NCI-H524 (cell line): Measurements from ENCODE around the gene INTS1.
A peak's percentile ranks its signal among the peaks of the same experiment; 100 is the strongest.
"Not testable (repeated sequence)": the region's sequence is repeated elsewhere in the genome, so short reads cannot be mapped to it uniquely, and the experiment has no call there.

ENCODE experiments used
- DNase-seq, 2 experiments: peaks; one replicate each; lab custom pipeline; 2025; lab: John Stamatoyannopoulos, UW

The INTS1 gene

GRCh38 chr7:1460821-1461645 lies 43.2 kb downstream of the INTS1 start:
- DNase-seq: no peak

DNA sequence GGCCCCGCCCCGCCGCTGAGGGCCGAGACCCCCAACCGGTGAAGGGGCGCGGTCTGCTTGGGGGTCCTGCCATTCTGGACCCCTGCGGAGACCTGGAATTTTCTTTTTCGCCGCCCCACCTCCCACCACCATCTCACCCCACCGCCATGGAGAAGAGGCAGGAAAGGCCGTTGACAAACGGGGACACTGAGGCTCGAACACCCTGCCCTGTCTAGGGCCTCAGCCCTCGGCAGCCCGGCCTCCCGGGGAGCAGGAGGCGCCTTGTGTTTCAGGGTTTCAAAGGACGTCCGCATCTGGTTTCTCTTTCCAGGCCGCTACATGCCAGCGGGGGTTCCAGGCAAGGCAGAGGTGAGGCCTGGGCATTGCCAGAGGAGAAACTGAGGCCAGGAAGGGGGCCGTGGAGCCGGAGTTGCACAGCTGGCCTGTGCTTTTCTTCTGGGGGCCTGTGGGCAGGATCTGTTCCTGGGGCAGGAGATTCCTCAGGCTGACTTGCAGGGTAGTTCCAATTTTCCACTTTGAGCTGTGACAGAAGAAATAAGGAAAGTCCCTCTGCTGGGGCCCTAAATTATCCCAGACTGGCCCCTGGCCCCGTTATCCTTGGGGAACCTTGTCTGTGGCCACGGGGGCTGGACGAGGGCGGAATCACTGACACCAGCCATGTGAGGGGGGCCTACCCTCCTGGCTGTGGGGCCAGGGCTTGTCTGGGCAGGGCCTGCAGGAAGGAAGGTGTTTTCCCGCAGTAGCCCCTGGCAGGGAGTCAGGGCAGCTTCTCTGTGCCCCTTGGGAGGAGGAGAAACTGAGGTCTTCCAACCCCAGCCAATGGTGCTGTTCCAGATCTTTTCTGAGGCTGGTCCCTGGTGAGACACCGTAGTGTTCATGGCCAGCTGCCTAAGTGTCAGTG lies 44.0 kb downstream of the INTS1 start:
- DNase-seq: no peak

DNA sequence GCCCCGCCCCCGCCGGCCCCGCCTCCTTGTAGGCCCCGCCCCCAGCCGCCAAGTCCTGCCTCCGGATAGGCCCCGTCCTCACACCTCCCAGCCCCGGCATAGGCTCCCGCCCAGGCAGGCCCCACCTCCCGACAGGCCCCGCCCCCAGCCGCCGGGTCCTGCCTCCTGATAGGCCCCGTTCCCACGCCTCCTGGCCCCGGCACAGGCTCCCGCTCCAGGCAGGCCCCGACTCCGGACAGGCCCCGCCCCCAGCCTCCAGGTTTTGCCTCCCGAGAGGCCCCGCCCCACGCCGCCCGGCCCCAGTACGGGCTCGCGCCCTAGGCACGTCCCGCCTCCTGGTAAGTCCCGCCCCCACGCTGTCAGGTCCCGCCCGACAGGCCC lies 44.7 kb downstream of the INTS1 start:
- DNase-seq: peak; percentile 87 to 95

GRCh38 chr7:1458683-1459511 lies 45.3 kb downstream of the INTS1 start, which contains the start of gene MICALL2:
TSS of gene MICALL2 (minus strand) at chr7:1459470. CDS start at chr7:1459326, 144 bp downstream.
- DNase-seq: no peak

- no peak for DNase-seq
Observed at GRCh38 chr7:1457949-1458682, 46.1 kb downstream of the INTS1 start.

DNA sequence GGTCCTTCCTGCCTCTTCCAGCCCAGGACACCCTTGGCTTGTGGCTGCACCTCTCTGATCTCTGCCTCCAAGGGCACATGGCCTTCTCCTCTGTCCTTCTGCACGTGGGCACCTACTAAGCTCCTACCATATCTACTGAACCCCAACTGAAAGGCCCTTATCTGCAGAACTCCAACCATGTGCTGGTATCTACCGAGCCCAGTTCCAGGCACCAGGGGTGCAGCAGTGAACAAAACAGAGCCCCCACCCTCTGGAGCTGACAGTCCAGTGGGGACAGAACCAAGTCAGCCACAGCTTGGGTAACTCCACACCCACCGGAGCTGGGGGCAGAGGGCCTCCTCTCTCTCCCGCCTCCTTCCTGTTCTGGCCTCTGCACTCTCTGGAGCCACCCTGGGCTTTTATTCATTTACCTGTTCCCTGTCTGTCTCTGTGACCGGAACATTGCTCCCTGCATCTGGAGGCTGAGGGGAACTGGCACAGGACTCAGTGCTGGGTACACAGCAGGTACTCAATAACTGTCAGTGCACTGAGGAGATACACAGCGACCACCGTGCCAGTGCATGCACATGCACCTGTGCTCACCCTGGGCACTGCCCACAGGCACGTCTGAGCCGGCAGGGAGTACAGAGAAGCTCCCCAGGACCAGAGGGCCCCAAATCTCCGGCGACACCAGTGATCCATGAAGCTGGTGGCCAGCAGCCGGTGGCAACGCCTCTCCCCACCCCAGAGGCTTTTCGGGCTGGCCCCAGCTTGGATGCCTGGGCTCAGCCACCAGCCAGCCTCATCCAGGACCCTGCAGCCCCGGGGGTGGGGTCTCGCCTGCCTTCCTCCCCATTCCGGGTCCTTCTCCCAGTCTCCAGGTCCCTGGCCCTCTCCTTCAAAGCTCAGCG lies 46.9 kb downstream of the INTS1 start:
- DNase-seq: no peak

GRCh38 chr7:1455955-1456354 lies 48.2 kb downstream of the INTS1 start:
- no peak for DNase-seq

DNA sequence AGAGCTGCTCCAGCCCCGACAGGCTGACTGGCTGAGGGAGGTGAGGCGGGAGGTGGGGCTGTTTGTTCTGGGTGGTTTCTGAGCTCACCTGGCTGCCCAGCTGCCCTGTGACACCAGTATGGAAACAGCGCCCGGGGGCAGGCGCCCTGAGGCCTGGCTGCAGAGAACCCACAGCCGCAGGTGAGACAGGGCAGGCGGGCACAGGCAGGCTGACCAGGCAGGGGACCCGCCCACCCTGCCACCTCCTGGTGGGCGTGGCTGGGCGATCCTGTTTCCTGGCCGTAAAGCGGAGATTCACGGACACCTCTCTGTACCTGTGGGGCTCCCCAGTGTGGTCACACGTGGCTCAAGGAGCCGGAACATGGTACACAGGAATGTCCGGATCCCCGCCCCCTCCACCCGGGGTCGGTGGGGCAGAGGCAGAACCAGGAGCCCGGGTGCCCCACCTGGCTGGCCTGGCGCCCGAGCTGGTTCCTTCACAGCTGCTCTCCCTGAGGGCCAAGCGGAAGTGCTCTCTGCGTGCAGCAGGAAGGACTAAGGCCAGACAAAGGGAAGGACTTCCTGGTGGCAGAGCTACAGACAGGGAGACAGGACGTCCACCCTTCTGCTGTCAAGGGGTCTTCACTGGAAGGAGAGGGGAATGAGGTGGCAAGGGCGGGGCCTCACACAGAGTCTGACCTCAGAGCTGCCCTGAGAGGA lies 48.8 kb downstream of the INTS1 start:
- DNase-seq: no peak

- no peak for DNase-seq
Observed at GRCh38 chr7:1454542-1454941, 49.6 kb downstream of the INTS1 start.

DNA sequence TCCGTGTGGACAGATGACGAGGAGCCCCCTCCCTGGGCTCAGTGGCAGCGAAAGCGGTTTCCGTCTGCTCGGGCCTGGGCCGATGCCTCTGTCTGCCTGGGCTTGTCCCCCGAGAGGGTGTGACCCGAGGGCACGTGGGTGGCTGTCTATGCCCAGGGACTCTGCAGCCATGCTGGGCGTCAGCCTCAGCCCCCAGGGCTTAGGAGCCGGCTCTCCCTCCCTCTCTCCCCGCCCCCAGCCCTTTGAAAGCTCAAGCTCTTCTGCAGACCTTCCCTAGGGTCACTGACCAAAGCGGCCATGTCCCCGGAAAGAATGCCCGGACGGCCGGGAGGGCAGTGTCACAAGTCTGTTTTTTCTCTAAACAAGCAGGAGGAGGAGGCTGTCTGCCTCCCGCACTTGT lies 52.0 kb downstream of the INTS1 start:
- no peak for DNase-seq

DNA sequence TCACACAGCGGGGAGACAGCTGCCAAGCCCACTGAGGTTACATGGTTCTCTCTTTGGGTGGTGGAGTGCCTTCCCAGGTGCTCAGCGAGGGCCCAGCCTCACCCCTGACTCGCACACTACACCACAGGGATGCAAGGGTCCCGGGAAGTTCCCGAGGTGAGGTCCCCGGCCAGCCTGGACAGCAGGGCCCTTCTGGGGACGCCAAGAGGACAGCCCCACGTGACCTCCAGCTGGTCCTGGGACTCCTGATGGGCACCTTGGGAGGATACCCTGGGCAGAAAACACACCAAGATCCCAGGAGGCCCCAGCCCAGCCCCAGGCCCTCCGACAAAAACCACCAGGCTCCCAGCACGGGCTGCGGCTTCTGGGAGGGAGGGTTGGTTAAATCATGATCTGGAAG lies 53.2 kb downstream of the INTS1 start:
- no peak for DNase-seq

- no peak for DNase-seq
Observed at GRCh38 chr7:1450431-1450830, 53.8 kb downstream of the INTS1 start.

- no peak for DNase-seq
Observed at GRCh38 chr7:1449951-1450350, 54.2 kb downstream of the INTS1 start.

GRCh38 chr7:1449501-1449900 lies 54.7 kb downstream of the INTS1 start:
- DNase-seq: no peak

GRCh38 chr7:1448958-1449357 lies 55.2 kb downstream of the INTS1 start:
- no peak for DNase-seq

DNA sequence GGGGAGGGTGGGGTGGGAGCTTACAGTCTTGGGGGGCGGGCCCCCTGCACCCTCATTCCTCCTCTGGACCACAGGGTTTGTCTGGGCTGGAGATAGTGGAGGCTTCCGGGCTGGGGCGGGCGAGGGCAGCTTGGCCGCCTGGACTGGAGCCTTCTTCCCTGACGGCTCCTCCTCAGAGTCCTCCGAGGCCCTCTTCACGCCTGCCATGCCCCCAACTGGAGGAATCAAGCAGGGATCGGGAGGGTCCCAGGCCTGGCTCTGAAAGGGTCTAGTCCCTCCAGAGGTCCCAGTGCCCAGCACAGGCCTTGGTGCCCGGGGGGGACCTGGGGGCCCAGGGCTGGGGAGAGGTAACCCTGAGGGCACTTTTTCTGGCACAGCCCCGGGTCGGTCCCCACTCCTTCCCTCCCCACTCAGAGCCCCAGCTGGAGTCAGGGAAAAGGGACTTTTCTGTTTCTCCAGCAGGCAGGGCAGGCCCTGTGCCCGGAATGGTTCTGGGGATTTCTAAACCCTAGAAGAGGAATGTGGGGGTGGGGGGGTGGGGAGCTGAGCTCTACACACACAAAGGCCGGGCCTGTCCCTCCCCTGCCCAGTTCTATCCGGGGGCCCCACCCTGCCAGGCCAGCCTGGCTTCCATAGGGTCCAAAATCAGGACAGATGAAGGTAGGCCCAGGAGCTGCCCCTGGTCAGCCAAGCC lies 56.5 kb downstream of the INTS1 start:
- DNase-seq: no peak

GRCh38 chr7:1447112-1447511 lies 57.1 kb downstream of the INTS1 start:
- DNase-seq: no peak

GRCh38 chr7:1446620-1447032 lies 57.6 kb downstream of the INTS1 start:
- no peak for DNase-seq

DNA sequence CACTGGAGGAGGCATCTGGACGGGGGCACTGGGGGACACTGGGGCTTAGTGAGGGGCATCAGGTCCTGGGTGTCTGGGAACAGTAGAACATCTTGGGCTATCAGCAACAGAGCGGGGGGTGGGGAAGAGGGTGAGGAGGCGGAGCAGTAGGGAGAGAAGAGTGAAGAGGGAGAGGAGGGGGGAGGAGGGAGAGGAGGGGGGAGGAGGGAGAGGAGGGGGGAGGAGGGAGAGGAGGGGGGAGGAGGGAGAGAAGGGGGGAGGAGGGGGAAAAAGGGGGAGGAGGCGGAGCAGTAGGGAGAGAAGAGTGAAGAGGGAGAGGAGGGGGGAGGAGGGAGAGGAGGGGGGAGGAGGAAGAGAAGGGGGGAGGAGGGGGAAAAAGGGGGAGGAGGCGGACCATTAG lies 58.2 kb downstream of the INTS1 start:
- DNase-seq: not testable (repeated sequence)
